ENCODE results near the gene ABITRAM.
"Not testable (repeated sequence)": the region's sequence is repeated elsewhere in the genome, so short reads cannot be mapped to it uniquely, and the experiment has no call there.

The ABITRAM gene

GRCh38 chr9:108894225-108894997, 39.8 kb upstream of the ABITRAM start:
- Histone ChIP-seq H3K9me3 (no peaks in the 10 kb centered on the region), H3K36me3 (peaks cover 95% of the 10 kb centered on the region), H3K27me3 (no peaks in the 10 kb centered on the region), H3K4me3 (ENCODE audit: low read depth in 1 of 2, low read length in 1 of 2) (no peak overlapping the region), H3K4me1 (ENCODE audit: control insufficient read depth in 1 of 2, insufficient read depth in 1 of 2, low read depth in 1 of 2, low read length in 1 of 2) (no peaks in the 10 kb centered on the region), H3K27ac (no peak overlapping the region)
- TF ChIP-seq CTCF (IDR thresholded peaks at IDR 0.05): no peak

DNA sequence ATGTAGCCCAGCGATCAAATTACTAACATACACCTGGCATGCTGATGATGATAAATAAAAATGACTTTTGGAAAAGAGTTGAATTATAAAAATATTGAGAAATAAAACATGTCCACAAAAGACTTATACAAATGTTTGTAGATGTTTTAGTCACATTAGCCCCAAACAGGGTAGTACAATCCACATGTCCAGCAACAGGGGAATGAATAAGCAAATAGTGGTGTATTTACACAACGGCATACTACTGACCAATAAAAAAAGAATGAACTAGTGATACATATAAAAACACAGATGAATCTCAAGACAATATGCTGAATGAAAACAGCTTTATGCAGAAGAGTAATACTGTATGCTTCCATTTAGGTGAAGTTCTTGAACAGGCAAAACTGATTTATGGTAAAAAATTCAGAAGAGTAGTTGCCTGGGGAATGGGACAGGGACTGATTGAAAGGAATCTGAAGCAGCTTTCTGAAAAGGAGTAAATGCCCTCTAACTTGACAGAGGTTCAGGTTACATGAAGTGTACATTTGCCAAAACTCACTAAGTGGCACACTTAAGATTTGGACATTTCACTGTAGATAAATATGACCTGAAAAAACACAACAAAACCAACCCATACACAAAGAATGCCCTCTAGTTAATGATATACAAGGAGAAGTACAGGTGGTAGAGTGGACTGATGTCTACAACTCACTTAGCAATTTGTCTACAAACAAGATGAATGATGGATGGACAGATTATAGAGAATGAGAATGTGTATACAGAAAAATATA, 36.7 kb upstream of the ABITRAM start:
- Histone ChIP-seq H3K4me3 (ENCODE audit: low read depth in 1 of 2, low read length in 1 of 2) (no peak overlapping the region), H3K4me1 (ENCODE audit: control insufficient read depth in 1 of 2, insufficient read depth in 1 of 2, low read depth in 1 of 2, low read length in 1 of 2) (no peaks in the 10 kb centered on the region), H3K36me3 (peaks cover 96% of the 10 kb centered on the region), H3K27me3 (no peaks in the 10 kb centered on the region), H3K9me3 (no peaks in the 10 kb centered on the region), H3K27ac (no peak overlapping the region)
- no peak for TF ChIP-seq CTCF (IDR thresholded peaks at IDR 0.05)

GRCh38 chr9:108899023-108899695, 35.0 kb upstream of the ABITRAM start:
- H3K27me3 ChIP-seq; H3K9me3 ChIP-seq; H3K27ac ChIP-seq; H3K4me1 ChIP-seq (ENCODE audit: control insufficient read depth in 1 of 2, insufficient read depth in 1 of 2, low read depth in 1 of 2, low read length in 1 of 2); H3K4me3 ChIP-seq (ENCODE audit: low read depth in 1 of 2, low read length in 1 of 2): not testable (repeated sequence)
- peaks cover 94% of the 10 kb centered on the region for H3K36me3 ChIP-seq

DNA sequence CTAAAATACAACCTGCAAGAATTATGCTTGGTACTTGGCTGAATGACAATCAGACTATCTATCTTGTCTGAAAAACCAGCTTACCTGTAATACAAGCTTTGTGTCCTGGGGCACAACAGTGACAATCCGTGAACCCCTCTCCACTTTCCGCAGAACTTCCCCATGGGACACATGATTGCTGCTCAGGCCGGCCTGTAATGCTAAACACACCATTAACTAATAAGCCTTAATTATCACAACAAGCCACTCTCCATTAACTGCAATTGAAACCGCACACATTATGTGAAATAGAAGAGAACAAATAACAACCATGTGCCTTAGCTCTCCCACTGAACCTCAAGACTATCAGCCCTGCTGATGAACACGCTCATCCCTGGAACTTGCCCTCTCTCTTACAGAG, 34.0 kb upstream of the ABITRAM start:
- TF ChIP-seq CTCF (IDR thresholded peaks at IDR 0.05): no peak
- peaks cover 94% of the 10 kb centered on the region for H3K36me3 ChIP-seq
- H3K27me3 ChIP-seq: no peaks in the 10 kb centered on the region
- H3K9me3 ChIP-seq: no peaks in the 10 kb centered on the region
- H3K27ac ChIP-seq: no peak overlapping the region
- no peak overlapping the region for H3K4me3 ChIP-seq (ENCODE audit: low read depth in 1 of 2, low read length in 1 of 2)
- no peaks in the 10 kb centered on the region for H3K4me1 ChIP-seq (ENCODE audit: control insufficient read depth in 1 of 2, insufficient read depth in 1 of 2, low read depth in 1 of 2, low read length in 1 of 2)

- no peaks in the 10 kb centered on the region for H3K27me3 ChIP-seq
- no peak for TF ChIP-seq CTCF (IDR thresholded peaks at IDR 0.05)
- no peaks in the 10 kb centered on the region for H3K9me3 ChIP-seq
- no peak overlapping the region for H3K4me3 ChIP-seq (ENCODE audit: low read depth in 1 of 2, low read length in 1 of 2)
- H3K36me3 ChIP-seq: peaks cover 93% of the 10 kb centered on the region
- H3K27ac ChIP-seq: no peak overlapping the region
- no peaks in the 10 kb centered on the region for H3K4me1 ChIP-seq (ENCODE audit: control insufficient read depth in 1 of 2, insufficient read depth in 1 of 2, low read depth in 1 of 2, low read length in 1 of 2)
Measured at GRCh38 chr9:108903420-108904103, 30.6 kb upstream of the ABITRAM start.
